NCI-H446 treated with DMSO at 0.1 percent for 48 hours (cell line): ENCODE data around the gene KLHL40.

Experiments used
- DNase-seq: peaks from one replicate; lab custom pipeline; 2025; lab: John Stamatoyannopoulos, UW

Gene KLHL40

GRCh38 chr3:42685363-42685881 is at the start of gene KLHL40:
Gene KLHL40, plus strand, starts transcription at chr3:42685537. Its CDS starts 82 bp downstream, at chr3:42685619.
- no peak for DNase-seq

GRCh38 chr3:42637001-42637400 is 48.3 kb upstream of the KLHL40 start:
- no peak for DNase-seq

GRCh38 chr3:42638339-42638842 is 46.9 kb upstream of the KLHL40 start:
- DNase-seq = no peak

DNA sequence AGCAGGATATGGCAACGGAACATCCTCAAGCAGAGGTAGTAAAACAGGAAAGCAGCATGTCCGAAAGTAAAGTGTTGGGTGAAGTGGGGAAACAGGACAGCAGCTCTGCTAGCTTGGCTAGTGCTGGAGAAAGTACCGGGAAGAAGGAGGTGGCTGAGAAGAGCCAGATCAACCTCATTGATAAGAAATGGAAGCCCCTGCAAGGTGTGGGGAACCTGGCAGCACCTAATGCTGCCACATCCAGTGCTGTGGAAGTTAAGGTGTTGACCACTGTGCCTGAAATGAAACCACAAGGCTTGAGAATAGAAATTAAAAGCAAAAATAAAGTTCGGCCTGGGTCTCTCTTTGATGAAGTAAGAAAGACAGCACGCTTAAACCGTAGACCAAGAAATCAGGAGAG is 46.1 kb upstream of the KLHL40 start:
- no peak for DNase-seq

GRCh38 chr3:42640129-42640528 is 45.2 kb upstream of the KLHL40 start:
- no peak for DNase-seq

DNA sequence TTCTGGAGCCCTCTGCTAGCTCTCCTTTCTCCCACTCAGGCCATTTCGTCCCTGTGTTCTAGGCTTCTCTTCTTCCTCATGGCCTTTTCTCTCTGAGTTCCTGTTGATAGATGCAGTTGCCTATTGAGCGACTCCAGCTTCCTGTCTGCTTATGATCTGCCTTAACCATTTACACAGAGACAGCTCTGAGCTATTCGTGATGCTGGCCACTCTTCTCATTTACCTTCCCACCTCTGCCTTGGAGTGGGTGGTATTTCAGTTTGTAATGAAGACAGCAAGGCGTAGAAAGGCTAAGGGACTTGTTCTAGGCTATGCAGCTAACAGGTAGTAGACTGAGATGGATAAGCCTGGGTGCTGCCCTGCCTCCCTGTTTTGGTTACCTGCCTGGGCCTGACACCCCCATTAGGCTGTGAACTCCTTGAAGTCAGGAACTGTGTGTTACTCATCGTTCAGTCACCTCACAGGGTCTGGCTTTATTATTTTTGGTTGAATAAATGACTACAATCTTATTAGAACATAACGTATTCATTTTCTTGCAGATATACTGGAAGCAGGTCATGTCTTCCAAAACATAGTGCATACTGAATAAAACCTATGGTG is 44.5 kb upstream of the KLHL40 start:
- no peak for DNase-seq

DNA sequence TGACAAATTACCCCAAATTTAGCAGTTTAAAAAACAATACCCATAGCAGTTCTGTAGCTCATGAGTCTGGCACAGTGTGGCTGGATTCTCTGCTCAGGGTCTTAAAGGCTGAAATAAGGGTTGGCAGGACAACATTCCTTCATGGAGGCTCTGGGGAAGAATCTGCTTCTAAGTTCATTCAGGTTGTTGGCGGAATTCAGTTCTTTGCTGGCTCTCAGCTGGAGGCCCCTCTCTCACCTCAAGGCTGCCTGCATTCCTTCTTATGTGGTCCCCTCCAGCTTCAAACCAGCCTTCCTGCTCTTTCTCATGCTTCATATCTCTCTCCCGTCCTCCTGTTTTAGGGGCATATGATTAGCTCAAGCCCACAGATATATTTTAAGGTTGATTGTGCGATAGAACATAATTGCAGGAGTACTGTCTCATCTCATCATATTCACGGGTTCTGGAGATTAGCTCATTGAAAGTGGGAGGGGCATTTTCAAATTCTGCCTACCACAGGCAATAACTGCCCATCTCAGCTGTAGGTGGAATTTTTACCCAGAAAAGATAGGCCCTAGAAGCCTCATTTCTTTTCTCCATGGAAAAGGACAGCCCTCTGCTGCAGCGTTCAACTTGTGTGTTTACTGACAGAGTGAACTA is 37.4 kb upstream of the KLHL40 start:
- DNase-seq = no peak

DNA sequence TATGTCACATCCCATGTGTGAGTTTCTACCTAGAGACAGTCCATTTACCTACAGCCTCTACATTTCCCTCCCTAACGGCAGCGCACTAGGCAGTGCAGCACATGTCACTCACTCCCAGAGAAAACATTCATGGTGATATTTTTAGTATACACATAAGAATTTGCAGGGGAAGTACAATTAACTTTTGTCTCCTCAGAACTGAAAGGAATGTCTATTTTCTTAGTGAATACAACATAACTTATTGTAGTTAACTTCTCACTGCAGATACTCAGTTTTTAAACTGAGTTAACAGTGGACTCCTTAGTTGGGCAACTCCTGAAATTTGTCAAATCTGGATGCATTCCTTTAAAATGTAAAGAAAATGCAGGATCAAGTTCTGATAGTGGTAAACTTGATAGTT is 36.3 kb upstream of the KLHL40 start:
- no peak for DNase-seq

GRCh38 chr3:42649783-42650182 is 35.6 kb upstream of the KLHL40 start:
- DNase-seq = no peak

- DNase-seq = no peak
These were observed 33.9 kb upstream of the KLHL40 start for GRCh38 chr3:42651248-42652091.

DNA sequence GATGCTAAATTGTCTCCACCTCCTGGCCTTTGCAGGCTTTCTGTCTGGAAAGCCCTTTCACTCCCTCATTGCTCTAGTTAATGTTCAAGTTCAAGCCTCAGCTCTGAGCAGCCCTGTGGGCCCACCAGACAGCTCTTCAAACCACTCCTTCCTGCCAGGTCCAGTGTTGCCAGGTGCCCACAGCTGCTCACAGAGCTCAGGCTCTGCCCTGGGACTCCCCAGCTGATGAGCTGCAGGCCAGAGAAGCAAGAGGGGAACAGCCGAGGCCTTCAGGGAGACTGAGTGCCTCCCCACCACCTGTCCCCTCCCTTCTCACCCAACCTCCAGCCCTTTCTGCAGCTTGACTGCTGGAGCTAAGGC is 33.1 kb upstream of the KLHL40 start:
- DNase-seq = no peak

DNA sequence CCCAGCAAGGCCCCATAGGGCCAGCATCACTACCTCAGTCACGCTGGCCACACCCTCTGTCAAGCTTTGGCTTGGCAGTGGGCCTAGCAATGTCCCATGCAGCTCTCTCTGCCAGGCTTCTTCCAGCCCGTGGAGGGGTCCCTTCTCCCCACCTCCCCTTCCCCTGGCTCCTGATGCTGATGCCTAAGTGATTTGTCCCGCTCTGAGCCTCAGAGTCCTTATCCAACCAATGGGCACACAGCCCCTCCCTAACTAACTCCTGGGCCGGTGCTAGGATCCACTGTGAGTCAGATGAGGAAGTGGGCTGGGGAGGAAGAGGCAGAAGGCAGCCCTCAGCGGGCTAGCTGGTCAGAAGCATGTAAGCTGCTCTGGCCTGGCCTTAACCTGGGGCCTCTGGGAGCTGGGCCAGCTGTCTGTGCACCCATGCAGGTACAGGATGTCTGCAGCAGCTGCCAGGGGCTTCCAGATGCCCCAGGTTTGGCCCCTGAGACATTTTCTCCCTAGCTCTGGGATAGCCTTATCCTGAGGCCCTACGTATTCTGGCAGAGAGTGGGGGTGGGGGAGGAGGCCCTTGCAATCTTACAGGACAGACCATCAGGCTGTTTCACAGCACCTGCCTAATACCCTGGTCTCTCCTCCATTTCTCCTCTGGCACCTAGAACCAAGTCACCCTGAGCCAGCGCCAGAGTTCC is 32.6 kb upstream of the KLHL40 start:
- no peak for DNase-seq

GRCh38 chr3:42653303-42653559 is 32.1 kb upstream of the KLHL40 start:
- DNase-seq = no peak

GRCh38 chr3:42653560-42654330 is 31.6 kb upstream of the KLHL40 start, which contains the start of gene ZBTB47:
Gene ZBTB47, plus strand, starts transcription at chr3:42653697. Its CDS starts 4,659 bp downstream, at chr3:42658356.
- DNase-seq = no peak

DNA sequence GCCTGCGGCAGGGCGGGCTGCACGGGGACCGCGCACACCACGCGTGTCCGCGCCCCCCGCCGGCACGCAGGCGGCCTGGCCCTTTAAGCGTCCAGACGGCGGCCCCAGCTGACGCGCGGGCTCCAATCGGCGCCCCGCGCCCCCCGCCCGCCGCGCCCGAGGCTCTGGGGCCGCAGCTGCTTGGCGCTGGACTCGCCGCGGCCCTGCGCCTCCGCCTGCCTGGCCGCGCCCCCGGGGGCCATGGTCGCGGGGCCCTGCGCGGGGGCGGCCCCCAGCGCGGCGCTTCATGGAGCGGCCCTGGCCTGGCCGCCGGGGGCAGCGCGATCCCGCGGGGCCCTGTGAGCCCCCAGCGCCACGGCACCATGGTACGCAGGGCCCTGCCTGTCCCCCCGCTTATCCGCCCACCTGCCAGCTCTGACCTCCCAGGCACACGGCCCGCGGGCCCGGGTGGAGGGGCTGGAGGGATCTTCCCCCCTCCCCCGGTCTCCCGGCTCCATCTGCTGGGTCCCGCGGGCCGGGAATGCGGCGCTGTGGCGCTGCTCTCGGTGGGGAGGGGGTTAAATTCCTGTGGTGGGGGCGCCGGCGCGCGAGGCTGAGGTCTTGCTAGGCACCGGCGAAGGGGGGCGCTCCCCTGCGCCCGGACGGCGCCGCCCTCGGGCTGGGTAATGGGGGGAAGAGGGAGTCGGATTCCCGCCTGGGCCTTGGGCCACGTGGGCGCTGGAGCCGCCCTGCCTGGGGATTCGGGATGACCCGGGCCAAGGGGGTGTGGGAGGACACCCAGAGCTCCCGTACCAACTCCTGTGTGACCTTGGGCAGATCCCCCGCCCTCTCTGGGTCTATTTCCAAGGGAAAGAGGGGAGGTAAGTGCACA is 30.8 kb upstream of the KLHL40 start:
- no peak for DNase-seq

GRCh38 chr3:42655331-42655888 is 29.9 kb upstream of the KLHL40 start:
- DNase-seq = no peak

- DNase-seq = no peak
These were observed 29.2 kb upstream of the KLHL40 start for GRCh38 chr3:42655980-42656679.

DNA sequence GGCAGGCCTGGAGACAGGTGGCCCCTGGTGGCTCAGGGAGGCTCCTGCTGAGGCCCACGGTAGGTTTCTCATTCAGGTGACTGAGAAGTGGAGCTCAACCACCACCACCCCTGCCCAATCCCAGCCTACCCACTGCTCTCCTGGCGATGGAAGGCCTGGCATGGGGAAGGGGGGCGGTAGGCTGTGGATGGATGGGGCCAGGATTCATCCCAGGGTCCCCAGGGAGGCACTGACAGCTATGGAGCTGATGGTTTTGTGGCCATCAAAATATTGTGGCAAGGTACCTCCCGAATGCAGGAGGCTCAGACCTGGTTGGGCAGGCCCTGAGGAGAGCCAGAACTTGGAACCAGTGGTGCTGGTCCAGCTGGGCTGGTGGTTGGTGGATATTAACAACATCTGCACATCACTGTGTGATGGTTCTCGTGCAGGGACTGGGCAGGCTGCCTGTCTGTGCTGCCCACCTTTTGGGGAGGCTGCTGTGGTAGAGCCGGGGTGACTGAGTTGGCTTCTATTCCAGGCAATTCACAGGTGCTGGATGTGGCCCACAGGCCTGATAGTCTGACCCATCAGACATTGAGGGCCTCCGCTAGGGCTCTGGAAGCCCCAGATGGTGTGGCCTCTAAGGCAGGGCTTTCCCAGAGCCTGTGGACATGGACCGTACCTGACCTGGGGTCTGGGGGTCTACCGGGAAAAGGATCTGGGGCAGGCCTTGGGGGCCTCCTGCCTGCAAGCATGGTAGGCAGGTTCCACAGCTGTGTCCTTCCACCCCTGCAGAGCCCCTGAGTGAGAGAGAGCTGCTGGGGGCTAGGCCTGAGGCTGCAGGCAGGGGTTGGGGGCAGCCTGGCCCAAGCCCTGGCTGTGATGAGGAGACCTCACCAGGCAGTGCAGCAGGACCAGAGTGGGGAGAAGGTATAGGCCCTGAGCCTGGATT is 28.4 kb upstream of the KLHL40 start:
- no peak for DNase-seq

GRCh38 chr3:42657675-42658074 is 27.7 kb upstream of the KLHL40 start:
- no peak for DNase-seq
